Activated CD8-positive, alpha-beta T cell treated with anti-CD3 and anti-CD28 coated beads, Interleukin-2, amount 10 ng/mL, durations not matched to agents 7 days and 5 days (primary cell): ENCODE measurements around the gene AATK. TPM values are rescaled to one million over a fixed set of nuclear protein-coding genes. Genes with fewer than 3 reads are reported as not detected.

Experiments
- ATAC-seq: fragments of 150-1000 bp; cut with Tn5 transposase; one replicate; pipeline ENCODE4 v1.10.0; 2021; ENCODE audit warnings: moderate library complexity
- CTCF ChIA-PET: fragments of 350-600 bp; sonication (Branson Sonifier 250); formaldehyde crosslinking; loops from one replicate; lab custom pipeline; 2021; ENCODE audit warnings: antibody characterized with exemption; lab: Charles Lee
- POLR2A ChIA-PET: fragments of 350-600 bp; sonication (Branson Sonifier 250); formaldehyde crosslinking; loops from one replicate; lab custom pipeline; 2021; ENCODE audit warnings: antibody characterized with exemption; lab: Charles Lee
- DNase-seq: peaks from one replicate; pipeline ENCODE4 v3.0.0-alpha.2; 2020
- H3K27ac Mint-ChIP-seq: one replicate; pipeline ENCODE4 v1.8.0; 2021; ENCODE audit warnings: mild to moderate bottlenecking, mixed read lengths
- H3K27me3 Mint-ChIP-seq: one replicate; pipeline ENCODE4 v1.8.0; 2021; ENCODE audit warnings: low read depth, mixed read lengths
- H3K36me3 Mint-ChIP-seq: one replicate; pipeline ENCODE4 v1.8.0; 2021; ENCODE audit warnings: low read depth, mixed read lengths
- H3K4me1 Mint-ChIP-seq: one replicate; pipeline ENCODE4 v1.8.0; 2021; ENCODE audit warnings: low read depth, mixed read lengths
- H3K4me3 Mint-ChIP-seq: one replicate; pipeline ENCODE4 v1.8.0; 2021; ENCODE audit warnings: mild to moderate bottlenecking, mixed read lengths
- H3K9me3 Mint-ChIP-seq: one replicate; pipeline ENCODE4 v1.8.0; 2022; ENCODE audit warnings: mixed read lengths; ENCODE audit not compliant: insufficient read depth
- total RNA-seq, 2 experiments: library from RNA; stranded (reverse); gene quantifications; one replicate each; pipeline ENCODE4 v1.2.3, GENCODE V29; 2021

Gene AATK
- total RNA-seq, 2 experiments from 2014 or later: 0.71 to 1.1 TPM

DNA sequence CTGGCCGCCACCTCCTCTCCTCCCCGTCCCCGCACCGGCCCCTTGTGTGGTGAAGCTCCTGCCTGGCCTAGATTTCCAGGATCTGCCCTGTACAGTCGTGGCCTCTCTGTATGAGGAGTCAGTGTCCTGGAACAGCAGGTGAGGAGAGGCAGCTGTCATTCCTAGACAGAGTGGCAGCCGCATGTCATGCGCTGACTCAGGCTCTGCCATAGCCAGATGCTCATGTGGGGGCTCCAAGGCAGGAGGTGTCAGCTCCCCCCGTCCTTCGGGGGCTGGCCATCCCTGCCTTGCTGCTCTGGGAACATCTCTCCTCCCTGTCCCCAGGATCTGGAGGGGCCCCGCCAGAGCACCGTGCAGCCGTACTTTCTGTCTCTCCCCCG lies 70.6 kb downstream of the AATK start:
- H3K36me3 Mint-ChIP-seq: no peaks in the 10 kb centered on the region
- peak overlapping the region; percentile 58 for H3K4me3 Mint-ChIP-seq

DNA sequence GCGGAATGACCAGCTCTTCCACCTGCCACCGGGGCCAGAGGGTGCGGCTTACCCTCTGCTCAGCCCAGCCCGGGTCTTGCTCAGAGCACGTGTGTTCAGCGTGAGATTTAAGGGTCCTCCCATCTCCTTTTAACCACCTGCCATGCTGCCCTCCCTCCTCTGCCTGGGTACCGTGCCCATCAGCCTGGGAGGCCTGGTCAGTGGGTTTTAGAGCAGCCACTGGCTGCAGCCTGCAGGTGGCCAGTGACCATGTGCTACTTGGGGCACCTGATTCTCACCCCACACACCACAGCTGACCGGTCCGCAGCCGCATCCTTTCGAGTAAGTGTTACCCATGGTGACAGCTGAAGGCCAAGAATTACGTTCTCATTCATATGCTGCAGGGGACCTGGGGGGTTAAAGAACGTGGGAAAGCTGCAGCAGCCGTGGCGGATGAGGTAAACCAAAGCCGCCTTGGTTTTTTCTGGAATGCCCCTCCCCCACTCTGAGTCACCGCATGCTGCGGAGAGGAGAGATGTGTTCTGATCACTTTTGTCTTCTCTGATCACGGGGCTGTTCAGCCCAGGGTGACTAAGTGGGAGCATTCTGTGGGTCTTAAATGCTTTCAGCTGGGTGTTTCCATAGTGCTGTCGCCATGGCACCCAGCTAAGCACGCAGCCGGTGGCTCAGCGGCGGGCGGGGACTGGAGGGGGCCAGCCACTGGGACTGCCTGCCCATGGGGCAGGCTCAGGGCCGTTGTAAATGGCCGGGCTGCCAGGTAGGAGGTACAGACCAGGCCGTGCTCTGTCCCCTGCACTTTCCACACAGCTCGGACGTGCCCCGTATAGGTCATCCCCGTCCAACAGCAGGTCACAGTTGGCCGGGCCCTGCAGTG lies 71.3 kb downstream of the AATK start:
- ATAC-seq (peak; percentile 91), DNase-seq (peak; percentile 95)
- Mint-ChIP-seq H3K27me3 (peaks cover 2% of the 10 kb centered on the region), H3K36me3 (no peaks in the 10 kb centered on the region), H3K4me3 (peak overlapping the region; percentile 58), H3K9me3 (no peaks in the 10 kb centered on the region), H3K4me1 (peaks cover 43% of the 10 kb centered on the region), H3K27ac (peak overlapping the region; percentile 88)
- CTCF ChIA-PET: interaction anchor here (1.0 to 1.8 kb wide), 5 partner anchors 9 to 132 kb away, joined by 3 to 11 read pairs (median 4); no protein-coding TSS in a partner anchor
- POLR2A ChIA-PET: interaction anchor here (0.6 to 1.6 kb wide), 8 partner anchors 23 to 640 kb away, joined by 3 to 8 read pairs (median 4); partner anchors contain the start of genes NDUFAF8 and TEPSIN

More for the DNA sequence above, 70.6 kb downstream of the AATK start:
- DNase-seq (peak; percentile 40), ATAC-seq (peak; percentile 39)
- ChIA-PET CTCF (interaction anchor here (1.0 to 1.8 kb wide), 6 partner anchors 9 to 131 kb away, joined by 3 to 11 read pairs (median 4); no protein-coding TSS in a partner anchor), POLR2A (interaction anchor here (0.6 to 1.6 kb wide), 5 partner anchors 71 to 641 kb away, joined by 3 to 8 read pairs (median 5); partner anchors contain the start of genes NDUFAF8 and TEPSIN)
- H3K27ac Mint-ChIP-seq: peak overlapping the region; percentile 88
- H3K9me3 Mint-ChIP-seq: no peaks in the 10 kb centered on the region
- peaks cover 43% of the 10 kb centered on the region for H3K4me1 Mint-ChIP-seq
- peaks cover 2% of the 10 kb centered on the region for H3K27me3 Mint-ChIP-seq

DNA sequence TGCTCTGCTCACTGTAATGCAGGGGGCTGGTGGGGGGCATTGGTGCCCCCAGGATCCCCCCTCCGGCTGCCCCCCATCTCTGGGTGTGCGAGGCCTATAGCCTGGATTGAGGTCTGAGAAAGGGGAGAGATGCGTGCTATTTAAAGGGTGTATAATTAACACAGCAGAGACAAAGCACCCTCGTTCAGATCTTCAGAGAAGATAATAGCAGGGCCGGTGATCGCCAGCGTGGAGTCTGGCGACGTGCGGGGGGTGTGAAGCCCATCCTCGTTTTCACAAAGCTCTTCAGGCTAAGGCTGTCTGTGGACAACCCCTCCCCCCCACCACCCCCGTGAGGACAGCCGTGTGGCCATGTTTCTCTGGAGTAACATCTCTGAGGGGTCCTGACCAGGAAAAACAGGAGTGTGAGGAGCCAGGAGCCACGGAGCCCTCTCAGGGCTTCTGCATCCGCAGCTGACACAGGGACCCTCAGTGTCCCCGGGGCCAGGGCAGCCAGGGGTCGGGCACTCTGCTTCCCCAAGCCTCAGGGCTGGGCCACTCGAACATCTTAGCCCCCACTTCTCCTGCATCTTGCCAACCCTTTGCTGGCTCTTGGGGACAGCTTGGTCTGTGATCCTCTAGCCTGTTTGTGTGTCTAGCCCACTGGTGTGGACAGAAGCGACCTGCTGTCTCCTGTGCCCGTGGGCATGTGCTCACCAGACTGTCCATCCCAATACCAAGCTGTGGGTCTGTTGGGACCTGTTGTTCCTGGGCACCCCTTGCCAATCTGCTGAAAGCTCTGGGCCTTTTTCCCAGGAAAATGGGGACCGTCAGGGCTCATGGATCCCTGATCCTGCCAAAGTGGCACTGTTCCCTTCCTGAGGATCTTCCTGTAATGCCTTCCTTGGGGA lies 72.2 kb downstream of the AATK start:
- peak; percentile 28 for DNase-seq

DNA sequence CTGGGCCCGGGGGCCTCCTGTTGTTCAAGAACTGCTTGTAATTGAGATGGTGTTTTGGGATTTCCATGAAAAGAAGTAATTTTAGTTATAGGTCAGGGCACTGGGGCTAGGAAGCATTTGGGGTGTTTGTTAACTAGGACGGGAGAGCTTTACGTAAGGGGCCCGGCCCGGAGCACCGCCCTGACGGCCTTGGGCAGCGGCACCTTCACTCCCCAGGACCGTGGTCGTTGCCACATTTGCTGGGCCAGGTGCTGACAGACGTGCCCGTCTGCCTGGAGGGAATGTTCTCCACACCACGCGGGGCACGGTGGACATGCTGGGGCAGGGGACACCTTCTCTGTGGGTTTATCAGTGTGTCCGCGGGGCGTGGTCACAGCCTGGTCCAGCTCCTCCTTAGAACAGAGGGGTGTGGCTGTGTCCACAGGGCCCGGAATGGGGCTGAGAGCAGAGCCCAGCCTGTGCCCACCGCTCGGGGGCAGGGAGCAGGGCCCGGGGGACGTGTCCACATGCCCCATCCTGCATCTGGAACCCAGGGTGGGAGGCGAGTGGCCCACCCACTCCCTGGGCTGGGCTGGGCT lies 73.4 kb downstream of the AATK start:
- CTCF ChIA-PET: no interaction called here

More for the DNA sequence above, 72.2 kb downstream of the AATK start:
- Mint-ChIP-seq H3K4me3 (peak overlapping the region; percentile 10), H3K9me3 (no peaks in the 10 kb centered on the region), H3K27ac (peak overlapping the region; percentile 88), H3K36me3 (no peaks in the 10 kb centered on the region), H3K4me1 (peaks cover 43% of the 10 kb centered on the region), H3K27me3 (peaks cover 2% of the 10 kb centered on the region)
- CTCF ChIA-PET: interaction anchor here (1.1 to 1.8 kb wide), 3 partner anchors 10 to 133 kb away, joined by 3 to 11 read pairs (median 5); no protein-coding TSS in a partner anchor
- POLR2A ChIA-PET: interaction anchor here (0.9 to 1.6 kb wide), 4 partner anchors 22 to 145 kb away, joined by 3 to 8 read pairs (median 3); partner anchors contain the start of genes NDUFAF8 and TEPSIN
- no peak for ATAC-seq

DNA sequence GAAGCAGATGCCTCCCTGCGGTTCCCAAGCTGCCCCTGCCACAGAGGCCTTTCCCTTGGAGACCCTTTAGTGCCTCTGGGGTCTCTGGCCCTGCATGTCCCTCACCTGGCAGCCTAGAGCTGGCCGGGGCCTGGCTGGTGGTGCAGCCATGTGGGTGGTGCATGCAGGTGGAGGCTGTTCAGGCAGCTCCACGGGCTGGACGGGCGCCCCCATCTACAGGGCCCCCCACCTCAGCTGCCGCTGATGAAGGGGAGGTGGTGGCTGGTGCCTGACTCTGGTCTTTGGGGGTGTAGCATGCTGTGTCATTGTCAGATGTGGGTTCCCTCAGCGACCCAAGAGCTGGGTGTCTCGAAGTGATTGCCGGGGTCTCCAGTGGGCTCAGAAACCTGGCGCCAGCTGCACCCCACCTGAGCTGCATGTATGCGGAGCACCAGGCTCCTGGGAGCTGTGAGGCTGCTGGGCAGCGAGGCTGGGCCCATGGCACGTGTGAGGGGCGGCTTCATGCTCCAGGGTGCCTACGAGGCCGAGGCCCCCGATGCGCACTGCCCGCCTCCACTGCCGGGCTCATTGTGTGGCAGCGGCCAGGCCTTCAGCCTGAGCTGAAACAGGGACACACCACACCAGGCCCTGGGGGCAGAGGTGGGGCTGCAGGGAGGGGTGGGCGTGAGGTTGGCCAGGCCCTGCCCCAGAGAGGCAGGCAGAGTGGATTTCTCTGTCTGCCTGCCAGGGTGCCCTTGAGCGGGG lies 74.1 kb downstream of the AATK start:
- no peak overlapping the region for H3K27ac Mint-ChIP-seq
- CTCF ChIA-PET: interaction anchor here (1.5 kb wide), 1 partner anchor 68 kb away, joined by 3 read pairs; no protein-coding TSS in a partner anchor
- ATAC-seq: no peak
- H3K27me3 Mint-ChIP-seq: peaks cover 2% of the 10 kb centered on the region
- POLR2A ChIA-PET: interaction anchor here (0.6 kb wide), 1 partner anchor 361 kb away, joined by 3 read pairs; no protein-coding TSS in a partner anchor
- no peak for DNase-seq
- no peak overlapping the region for H3K4me3 Mint-ChIP-seq
- H3K9me3 Mint-ChIP-seq: no peaks in the 10 kb centered on the region
- no peaks in the 10 kb centered on the region for H3K36me3 Mint-ChIP-seq
- H3K4me1 Mint-ChIP-seq: peaks cover 42% of the 10 kb centered on the region

More for the DNA sequence above, 73.4 kb downstream of the AATK start:
- DNase-seq: no peak
- POLR2A ChIA-PET: no interaction called here
- H3K4me3 Mint-ChIP-seq: no peak overlapping the region
- no peaks in the 10 kb centered on the region for H3K36me3 Mint-ChIP-seq
- H3K27me3 Mint-ChIP-seq: peaks cover 2% of the 10 kb centered on the region
- H3K4me1 Mint-ChIP-seq: peaks cover 43% of the 10 kb centered on the region
- ATAC-seq: no peak
- no peaks in the 10 kb centered on the region for H3K9me3 Mint-ChIP-seq
- no peak overlapping the region for H3K27ac Mint-ChIP-seq

DNA sequence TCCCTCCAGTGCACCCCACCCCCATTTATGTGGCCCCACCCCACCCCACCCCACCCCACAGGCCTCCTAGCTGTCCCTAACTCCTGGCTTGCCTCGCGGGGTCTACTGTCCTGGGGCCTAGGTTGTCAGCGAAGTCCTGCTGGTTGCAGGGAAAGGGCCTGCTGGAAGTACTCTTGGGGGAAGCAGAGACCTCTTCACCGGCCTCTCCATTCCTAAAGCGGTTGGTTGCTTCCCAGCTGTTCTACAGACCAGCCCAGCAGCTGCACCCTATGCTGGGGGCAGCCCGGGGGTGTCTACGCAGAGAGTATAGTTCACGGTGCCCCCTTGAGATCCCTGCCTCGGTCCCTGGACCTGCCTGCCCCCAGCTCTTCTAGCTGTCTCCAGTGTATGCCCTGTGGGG lies 74.9 kb downstream of the AATK start:
- Mint-ChIP-seq H3K4me1 (peaks cover 37% of the 10 kb centered on the region), H3K27ac (no peak overlapping the region), H3K36me3 (no peaks in the 10 kb centered on the region), H3K4me3 (no peak overlapping the region), H3K27me3 (peaks cover 2% of the 10 kb centered on the region), H3K9me3 (no peaks in the 10 kb centered on the region)
- ChIA-PET CTCF (interaction anchor here (1.5 kb wide), 1 partner anchor 68 kb away, joined by 3 read pairs; no protein-coding TSS in a partner anchor), POLR2A (no interaction called here)
- ATAC-seq (no peak), DNase-seq (no peak)

DNA sequence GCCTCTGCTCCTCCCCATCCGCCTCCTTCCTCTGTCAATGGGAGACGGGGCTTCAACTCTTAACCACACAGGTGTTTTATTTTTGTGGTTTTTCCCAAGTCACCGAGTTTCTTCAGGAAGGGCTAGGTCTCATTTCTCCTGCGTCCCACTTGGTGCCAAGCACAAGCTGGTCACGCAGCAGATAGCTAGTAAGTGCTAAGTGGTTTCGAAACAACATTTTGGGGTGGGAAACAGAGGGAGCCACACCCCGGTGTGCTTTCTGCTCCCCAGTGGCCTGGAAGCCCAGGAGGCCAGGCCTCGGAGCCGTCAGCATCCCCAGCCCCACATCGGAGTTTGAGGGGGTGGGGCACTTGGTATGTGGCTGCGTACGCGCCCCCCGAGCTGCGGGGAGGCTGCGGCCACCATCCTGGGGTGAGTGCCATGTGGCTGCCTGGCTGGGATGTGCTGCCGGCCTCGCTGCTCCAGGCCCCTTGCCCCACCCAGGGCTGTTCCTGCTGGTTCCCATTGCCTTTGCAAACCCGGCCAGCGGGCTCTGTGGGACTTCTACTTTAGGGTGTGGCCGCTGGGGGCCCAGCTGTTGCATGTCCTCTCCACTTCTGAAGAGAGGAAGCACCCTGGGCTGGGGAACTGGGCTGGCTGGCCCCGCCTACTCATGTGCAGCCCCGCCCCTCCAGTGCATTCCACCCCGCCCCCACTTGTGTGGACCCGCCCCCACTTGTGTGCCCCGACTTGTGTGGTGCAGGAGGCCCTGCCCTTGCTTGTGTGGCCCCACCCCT lies 75.5 kb downstream of the AATK start:
- Mint-ChIP-seq H3K27me3 (peaks cover 2% of the 10 kb centered on the region), H3K4me3 (no peak overlapping the region), H3K36me3 (no peaks in the 10 kb centered on the region), H3K27ac (no peak overlapping the region), H3K9me3 (no peaks in the 10 kb centered on the region), H3K4me1 (peaks cover 31% of the 10 kb centered on the region)
- CTCF ChIA-PET: interaction anchor here (1.5 kb wide), 1 partner anchor 67 kb away, joined by 3 read pairs; no protein-coding TSS in a partner anchor
- POLR2A ChIA-PET: no interaction called here
- no peak for ATAC-seq
- peak; percentile 57 for DNase-seq

DNA sequence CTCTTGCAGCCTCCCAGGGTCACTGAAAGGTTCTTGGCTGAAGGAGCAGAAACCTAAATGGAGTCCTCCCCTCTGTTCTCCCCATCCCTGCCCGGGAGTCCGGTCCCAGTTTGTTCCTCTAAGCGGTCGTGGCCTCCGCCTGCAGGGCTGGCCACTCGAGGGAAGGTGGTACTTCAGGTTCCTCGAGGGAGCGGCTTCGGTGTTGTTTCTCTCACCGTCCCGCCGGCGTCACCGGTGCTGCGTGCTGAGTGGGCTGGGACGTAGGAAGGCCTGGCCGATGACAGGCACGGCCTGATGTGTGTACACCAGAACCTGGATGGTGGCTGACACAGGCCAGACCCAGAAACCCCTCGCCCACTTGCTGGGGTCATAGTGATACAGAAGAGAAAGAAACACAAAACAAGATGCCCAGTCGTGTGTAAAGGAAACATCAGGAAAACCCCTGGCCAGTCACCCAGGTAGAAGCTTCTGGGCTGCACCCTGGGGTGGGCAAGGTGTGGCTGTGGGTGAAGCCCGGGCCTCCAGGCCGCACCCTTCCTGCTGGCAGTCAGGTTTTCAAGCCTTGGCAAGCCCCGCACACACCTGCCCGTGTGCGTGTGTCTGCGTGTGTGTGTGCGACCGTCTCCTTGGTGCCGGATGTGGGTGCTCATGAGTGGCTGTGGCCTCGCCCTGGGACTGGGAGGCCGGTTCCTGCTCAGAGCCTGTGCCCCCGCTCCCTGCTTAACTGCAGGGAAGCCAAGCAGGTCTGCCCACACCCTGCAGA lies 79.1 kb downstream of the AATK start:
- ChIA-PET POLR2A (interaction anchor here (1.3 kb wide), 1 partner anchor 8 kb away, joined by 3 read pairs; no protein-coding TSS in a partner anchor), CTCF (no interaction called here)
- Mint-ChIP-seq H3K27ac (no peak overlapping the region), H3K27me3 (no peaks in the 10 kb centered on the region), H3K9me3 (no peaks in the 10 kb centered on the region), H3K4me1 (peaks cover 8% of the 10 kb centered on the region), H3K36me3 (no peaks in the 10 kb centered on the region), H3K4me3 (no peak overlapping the region)
- DNase-seq (no peak), ATAC-seq (no peak)

DNA sequence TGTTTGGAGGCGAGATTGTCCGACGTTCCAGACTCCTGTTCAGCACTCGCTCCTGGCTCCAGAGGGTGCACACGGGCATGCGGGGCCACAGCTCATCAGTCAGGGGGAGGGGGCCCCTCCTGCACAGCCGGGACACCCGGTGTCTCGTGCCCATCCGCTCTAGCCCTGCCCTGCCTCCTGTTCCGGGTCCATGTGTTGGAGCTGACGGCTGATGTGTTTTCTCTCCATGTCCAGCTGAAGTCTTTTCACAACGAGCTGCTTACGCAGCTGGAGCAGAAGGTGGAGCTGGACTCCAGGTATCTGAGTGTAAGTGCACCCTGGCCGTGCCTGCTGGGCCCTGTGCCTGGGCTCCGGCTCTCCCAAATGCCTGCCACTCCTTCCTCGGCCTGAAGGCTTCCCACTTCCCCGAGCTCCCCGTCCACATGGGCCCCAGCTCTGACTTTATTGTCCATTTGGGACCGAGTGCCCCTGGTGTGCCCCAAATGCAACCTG lies 80.6 kb downstream of the AATK start:
- H3K27ac Mint-ChIP-seq: no peak overlapping the region
- H3K36me3 Mint-ChIP-seq: no peaks in the 10 kb centered on the region
- no peaks in the 10 kb centered on the region for H3K9me3 Mint-ChIP-seq
- ChIA-PET POLR2A (no interaction called here), CTCF (interaction anchor here (1.4 kb wide), 1 partner anchor 12 kb away, joined by 5 read pairs; no protein-coding TSS in a partner anchor)
- no peak overlapping the region for H3K4me3 Mint-ChIP-seq
- ATAC-seq (no peak), DNase-seq (no peak)
- no peaks in the 10 kb centered on the region for H3K27me3 Mint-ChIP-seq
- H3K4me1 Mint-ChIP-seq: peaks cover 6% of the 10 kb centered on the region
